Natural killer cell (primary cell): ENCODE data around the gene ITGB4. TPM values are rescaled to one million over a fixed set of nuclear protein-coding genes. Genes with fewer than 3 reads are reported as not detected.

Experiments
- ATAC-seq, 3 donors: fragments of 150-1000 bp in 2 of 3; fragments of 200-7000 bp in 1 of 3; cut with Tn5 transposase; 1 replicate in 1 of 3; 2 replicates in 2 of 3; pipeline ENCODE4 v1.10.0; 2021; ENCODE audit warnings: mild to moderate bottlenecking in 2 of 3, moderate library complexity in 2 of 3
- DNase-seq, 2 donors: peaks; one replicate each; pipeline versions ENCODE4 v3.0.0 to v3.0.0-alpha.2; 2013 to 2021; ENCODE audit warnings: mixed read lengths in 1 of 2
- H3K27ac ChIP-seq: one replicate; pipeline ENCODE4 v1.5.1; 2013; ENCODE audit warnings: mild to moderate bottlenecking, low read length
- H3K27me3 ChIP-seq: one replicate; pipeline ENCODE4 v1.6.1; 2013; ENCODE audit warnings: low read length; ENCODE audit not compliant: control insufficient read depth, insufficient read depth
- H3K36me3 ChIP-seq: one replicate; pipeline ENCODE4 v1.6.1; 2013; ENCODE audit warnings: low read length; ENCODE audit not compliant: control insufficient read depth, insufficient read depth
- H3K4me1 ChIP-seq: one replicate; pipeline ENCODE4 v1.6.1; 2013; ENCODE audit warnings: low read length; ENCODE audit not compliant: control insufficient read depth, insufficient read depth
- H3K4me3 ChIP-seq: one replicate; pipeline ENCODE4 v1.5.1; 2013; ENCODE audit warnings: low read length
- H3K9me3 ChIP-seq: one replicate; pipeline ENCODE4 v1.6.1; 2013; ENCODE audit warnings: low read length; ENCODE audit not compliant: control insufficient read depth, insufficient read depth
- H3K27ac Mint-ChIP-seq, 2 donors: one replicate each; pipeline ENCODE4 v1.8.0; 2022; ENCODE audit warnings: mild to moderate bottlenecking in 2 of 2, mixed read lengths in 2 of 2, moderate library complexity in 1 of 2
- H3K27me3 Mint-ChIP-seq, 2 donors: one replicate each; pipeline ENCODE4 v1.8.0; 2022; ENCODE audit warnings: low read depth in 2 of 2, mixed read lengths in 2 of 2
- H3K36me3 Mint-ChIP-seq: one replicate; pipeline ENCODE4 v1.8.0; 2022; ENCODE audit warnings: mixed read lengths
- H3K4me1 Mint-ChIP-seq, 2 donors: one replicate each; pipeline ENCODE4 v1.8.0; 2022; ENCODE audit warnings: mixed read lengths in 2 of 2
- H3K4me3 Mint-ChIP-seq: one replicate; pipeline ENCODE4 v1.8.0; 2022; ENCODE audit warnings: mild to moderate bottlenecking, moderate library complexity, mixed read lengths
- H3K9me3 Mint-ChIP-seq, 2 donors: one replicate each; pipeline ENCODE4 v1.8.0; 2022; ENCODE audit warnings: mixed read lengths in 2 of 2
- WGBS: methylation state at CpG from one replicate; pipeline ENCODE4 v1.1.7; 2013; ENCODE audit warnings: missing lambda C conversion rate; ENCODE audit not compliant: insufficient coverage; 5-methylcytosine and 5-hydroxymethylcytosine counted together
- intact Hi-C: fragments of 100-400 bp; cut with micrococcal nuclease; formaldehyde crosslinking; loops from one replicate; pipeline ENCODE4 v1.14.2; 2022
- total RNA-seq, 4 donors: library from RNA; stranded (reverse); fragments of 120-200 nt in 1 of 4; gene quantifications; one replicate each; pipeline versions ENCODE4 v1.2.3 to v1.2.4, GENCODE V29; 2013 to 2022
- TF ChIP-seq, protein P1 (sequence below): fragments of 200-600 bp; IDR thresholded peaks from one replicate; pipeline ENCODE4 v1.8.0; 2022; ENCODE audit warnings: antibody characterized with exemption

Gene ITGB4
- total RNA-seq, 3 donors from 2014 or later (not counting 1 experiment from before 2014, with no cell fraction given), result 0.38 to 1.0 (median 0.68) TPM

DNA sequence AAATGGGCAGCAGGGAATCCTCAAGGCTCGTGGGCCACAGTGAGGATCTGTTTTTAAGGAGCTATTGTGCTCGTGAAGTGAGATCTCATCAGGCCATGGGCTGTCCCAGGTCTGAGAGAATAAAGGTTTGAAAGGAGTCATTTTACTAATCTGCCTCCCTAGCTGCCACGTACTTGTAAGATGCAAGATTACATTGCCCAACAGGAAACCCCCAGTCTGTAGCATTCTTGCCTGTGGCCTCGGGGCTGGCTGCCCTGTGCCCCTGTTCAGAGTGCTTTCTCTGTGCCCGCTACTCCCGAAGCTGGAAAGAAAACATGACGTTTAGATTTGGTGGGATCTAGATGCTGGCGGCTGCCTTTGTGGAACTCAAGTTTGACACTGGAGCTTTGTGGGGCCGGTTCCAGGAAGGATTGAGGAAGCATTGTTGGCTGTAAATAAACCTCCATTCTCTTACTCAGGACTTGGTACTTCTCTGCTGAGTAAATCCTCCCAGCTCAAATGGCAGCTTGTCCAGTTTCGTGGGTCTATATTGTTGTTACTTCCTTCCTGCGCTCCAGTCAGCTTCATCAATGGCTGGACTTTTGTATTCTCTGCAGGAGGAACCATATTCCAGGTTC is 32.9 kb upstream of the ITGB4 start:
- intact Hi-C loops, result no loop called here
- peak overlapping the region; percentile 49 for H3K27ac ChIP-seq
- Mint-ChIP-seq H3K36me3 (no peaks in the 10 kb centered on the region), H3K9me3 (no peaks in the 10 kb centered on the region), H3K4me3 (peak overlapping the region; percentile 26), H3K4me1 (peaks cover 60 to 67% of the 10 kb centered on the region in 2 donors), H3K27ac (peak overlapping the region; percentile 90 to 91), H3K27me3 (no peaks in the 10 kb centered on the region)
- peaks cover 45% of the 10 kb centered on the region for H3K4me1 ChIP-seq
- WGBS, result 45% methylated on average over 11 of the region's 11 CpGs
- TF ChIP-seq, protein P1, sequence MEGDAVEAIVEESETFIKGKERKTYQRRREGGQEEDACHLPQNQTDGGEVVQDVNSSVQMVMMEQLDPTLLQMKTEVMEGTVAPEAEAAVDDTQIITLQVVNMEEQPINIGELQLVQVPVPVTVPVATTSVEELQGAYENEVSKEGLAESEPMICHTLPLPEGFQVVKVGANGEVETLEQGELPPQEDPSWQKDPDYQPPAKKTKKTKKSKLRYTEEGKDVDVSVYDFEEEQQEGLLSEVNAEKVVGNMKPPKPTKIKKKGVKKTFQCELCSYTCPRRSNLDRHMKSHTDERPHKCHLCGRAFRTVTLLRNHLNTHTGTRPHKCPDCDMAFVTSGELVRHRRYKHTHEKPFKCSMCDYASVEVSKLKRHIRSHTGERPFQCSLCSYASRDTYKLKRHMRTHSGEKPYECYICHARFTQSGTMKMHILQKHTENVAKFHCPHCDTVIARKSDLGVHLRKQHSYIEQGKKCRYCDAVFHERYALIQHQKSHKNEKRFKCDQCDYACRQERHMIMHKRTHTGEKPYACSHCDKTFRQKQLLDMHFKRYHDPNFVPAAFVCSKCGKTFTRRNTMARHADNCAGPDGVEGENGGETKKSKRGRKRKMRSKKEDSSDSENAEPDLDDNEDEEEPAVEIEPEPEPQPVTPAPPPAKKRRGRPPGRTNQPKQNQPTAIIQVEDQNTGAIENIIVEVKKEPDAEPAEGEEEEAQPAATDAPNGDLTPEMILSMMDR, result no peak
- no peak overlapping the region for H3K4me3 ChIP-seq
- no peaks in the 10 kb centered on the region for H3K27me3 ChIP-seq
- ATAC-seq (peak; percentile 66 to 80 (median 74)), DNase-seq (peak in 1 of 2 donors; percentile 29)
- peaks cover 31% of the 10 kb centered on the region for H3K36me3 ChIP-seq
- no peaks in the 10 kb centered on the region for H3K9me3 ChIP-seq

DNA sequence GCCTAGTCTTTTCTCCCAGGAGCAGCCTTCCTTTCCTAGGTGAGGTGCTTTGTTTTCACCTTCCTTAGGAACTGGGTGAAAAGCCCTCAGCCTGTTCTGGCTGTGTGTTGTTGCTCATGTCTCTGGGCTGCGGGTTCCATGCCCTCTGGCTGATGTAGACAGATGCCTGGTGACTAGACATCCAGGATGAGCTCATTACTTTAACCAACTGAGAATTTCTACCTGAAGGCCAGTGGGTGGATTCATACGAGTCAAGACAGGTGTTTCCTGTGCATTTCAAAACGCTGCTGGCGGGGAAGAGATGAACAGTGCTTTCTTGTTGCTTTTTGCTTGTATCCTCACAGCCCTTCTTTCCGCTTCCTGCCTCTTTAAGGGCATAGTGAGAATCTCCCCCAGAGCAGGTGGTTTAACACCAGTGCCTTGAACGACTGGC is 31.8 kb upstream of the ITGB4 start:
- peaks cover 42% of the 10 kb centered on the region for H3K36me3 ChIP-seq
- H3K27me3 ChIP-seq, result no peaks in the 10 kb centered on the region
- peak overlapping the region; percentile 90 to 91 for H3K27ac Mint-ChIP-seq
- H3K27ac ChIP-seq, result peak overlapping the region; percentile 49
- ATAC-seq (peak; percentile 67 to 78 (median 75)), DNase-seq (peak in 1 of 2 donors; percentile 80)
- no peak overlapping the region for H3K4me3 ChIP-seq
- intact Hi-C loops, result no loop called here
- 24% methylated on average over 6 of the region's 6 CpGs for WGBS
- peak overlapping the region; percentile 75 for H3K4me3 Mint-ChIP-seq
- peaks cover 45% of the 10 kb centered on the region for H3K4me1 ChIP-seq
- H3K27me3 Mint-ChIP-seq, result no peaks in the 10 kb centered on the region
- H3K9me3 ChIP-seq, result no peaks in the 10 kb centered on the region
- TF ChIP-seq, protein P1, result no peak
- H3K36me3 Mint-ChIP-seq, result no peaks in the 10 kb centered on the region
- no peaks in the 10 kb centered on the region for H3K9me3 Mint-ChIP-seq
- peaks cover 56 to 60% of the 10 kb centered on the region in 2 donors for H3K4me1 Mint-ChIP-seq

DNA sequence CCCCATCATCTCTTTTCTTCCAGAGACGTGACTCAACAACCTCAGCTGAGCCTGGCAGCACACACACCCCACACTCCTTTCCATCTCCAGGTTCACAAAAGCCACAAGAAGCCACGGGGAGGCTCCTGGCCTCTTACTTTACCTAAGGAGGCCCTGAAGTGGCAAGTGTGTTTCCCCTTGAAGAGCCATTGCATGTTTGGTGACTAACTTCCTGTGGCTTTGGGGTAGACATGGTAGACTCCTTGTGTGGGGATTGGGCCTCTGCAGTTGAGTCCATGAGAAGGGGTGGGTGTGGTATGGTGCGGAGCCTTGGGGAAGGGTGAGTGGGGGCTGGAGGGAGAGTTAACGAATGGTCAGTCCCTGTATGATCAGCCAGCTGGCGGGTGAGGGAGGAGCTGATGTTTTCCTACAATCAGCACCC is 29.9 kb upstream of the ITGB4 start:
- DNase-seq (no peak), ATAC-seq (peak in 2 of 3 donors; percentile 19 to 20)
- no peak overlapping the region for H3K27ac ChIP-seq
- no peaks in the 10 kb centered on the region for H3K9me3 ChIP-seq
- Mint-ChIP-seq H3K27me3 (no peaks in the 10 kb centered on the region), H3K4me3 (peak overlapping the region; percentile 31), H3K27ac (peak overlapping the region; percentile 31 to 79), H3K9me3 (no peaks in the 10 kb centered on the region), H3K36me3 (no peaks in the 10 kb centered on the region), H3K4me1 (peaks cover 48 to 52% of the 10 kb centered on the region in 2 donors)
- WGBS, result 50% methylated on average over 5 of the region's 5 CpGs
- peaks cover 49% of the 10 kb centered on the region for H3K36me3 ChIP-seq
- H3K4me1 ChIP-seq, result peaks cover 45% of the 10 kb centered on the region
- H3K27me3 ChIP-seq, result no peaks in the 10 kb centered on the region
- no peak overlapping the region for H3K4me3 ChIP-seq
- TF ChIP-seq, protein P1, result no peak
- intact Hi-C loops, result no loop called here
